CD4-positive, alpha-beta T cell (primary cell): ENCODE results near the gene EIF3L. TPM values are rescaled to one million over a fixed set of nuclear protein-coding genes. Genes with fewer than 3 reads are reported as not detected.

Experiments used
- ATAC-seq: fragments of 200-7000 bp; cut with Tn5 transposase; one replicate; pipeline ENCODE4 v1.10.0; 2022; ENCODE audit warnings: mild to moderate bottlenecking; ENCODE audit not compliant: poor library complexity
- CTCF ChIA-PET: fragments of 350-600 bp; sonication (Branson Sonifier 250); formaldehyde crosslinking; loops from one replicate; lab custom pipeline; 2021; ENCODE audit warnings: antibody characterized with exemption, inconsistent platforms; lab: Charles Lee
- POLR2A ChIA-PET: fragments of 350-600 bp; sonication (Branson Sonifier 250); formaldehyde crosslinking; loops from one replicate; lab custom pipeline; 2021; ENCODE audit warnings: antibody characterized with exemption, inconsistent platforms; lab: Charles Lee
- DNase-seq, 14 experiments: peaks; one replicate each; pipeline ENCODE4 v3.0.0-alpha.2; 2013 to 2020; ENCODE audit warnings: mixed read lengths in 2 of 14
- H3K27ac ChIP-seq, 2 donors: one replicate each; pipeline versions ENCODE4 v1.5.1 to v1.7.0; 2013; ENCODE audit warnings: low read length in 2 of 2, low read depth in 1 of 2, mild to moderate bottlenecking in 1 of 2
- H3K27me3 ChIP-seq, 2 experiments: 1 replicate in 1 of 2; 2 replicates in 1 of 2; pipeline versions ENCODE4 v1.6.1 to v1.7.0; 2013; ENCODE audit warnings: low read length in 2 of 2, control low read depth in 1 of 2, mild to moderate bottlenecking in 1 of 2, moderate library complexity in 1 of 2; ENCODE audit not compliant: insufficient read depth in 2 of 2, control insufficient read depth in 1 of 2
- H3K36me3 ChIP-seq: one replicate; pipeline ENCODE4 v1.6.1; 2013; ENCODE audit warnings: low read length, control low read depth; ENCODE audit not compliant: insufficient read depth
- H3K4me1 ChIP-seq: one replicate; pipeline ENCODE4 v1.6.1; 2013; ENCODE audit warnings: low read length, control low read depth; ENCODE audit not compliant: insufficient read depth
- H3K4me3 ChIP-seq: one replicate; pipeline ENCODE4 v1.5.1; 2013; ENCODE audit warnings: mild to moderate bottlenecking, low read length, moderate library complexity
- H3K9me3 ChIP-seq, 2 experiments: 1 replicate in 1 of 2; 2 replicates in 1 of 2; pipeline versions ENCODE4 v1.6.1 to v1.7.0; 2013; ENCODE audit warnings: low read length in 2 of 2, mild to moderate bottlenecking in 2 of 2, control low read depth in 1 of 2, moderate library complexity in 1 of 2; ENCODE audit not compliant: control insufficient read depth in 1 of 2, insufficient read depth in 1 of 2
- H3K27ac Mint-ChIP-seq: one replicate; pipeline ENCODE4 v1.8.0; 2020; ENCODE audit warnings: mixed read lengths
- H3K27me3 Mint-ChIP-seq: one replicate; pipeline ENCODE4 v1.8.0; 2021; ENCODE audit warnings: mixed read lengths
- H3K36me3 Mint-ChIP-seq: one replicate; pipeline ENCODE4 v1.8.0; 2021; ENCODE audit warnings: low read depth, mixed read lengths
- H3K4me1 Mint-ChIP-seq: one replicate; pipeline ENCODE4 v1.8.0; 2021; ENCODE audit warnings: low read depth, mixed read lengths
- H3K4me3 Mint-ChIP-seq: one replicate; pipeline ENCODE4 v1.8.0; 2020; ENCODE audit warnings: mild to moderate bottlenecking, mixed read lengths
- H3K9me3 Mint-ChIP-seq: one replicate; pipeline ENCODE4 v1.8.0; 2020; ENCODE audit warnings: mixed read lengths
- CTCF ChIP-seq: fragments of 200-600 bp; IDR thresholded peaks from one replicate; pipeline ENCODE4 v1.8.0; 2022; ENCODE audit warnings: antibody characterized with exemption, mild to moderate bottlenecking
- intact Hi-C, 2 experiments: fragments of 100-400 bp; cut with DNase I in 1 of 2; cut with micrococcal nuclease in 1 of 2; formaldehyde crosslinking; loops; one replicate each; pipeline versions ENCODE4 v1.15.1 to v1.9.0; 2023 to 2025; cut with DNase I, micrococcal nuclease
- total RNA-seq, 174 experiments: library from RNA in 2 of 174; stranded (reverse) in 2 of 174; gene quantifications; one replicate each; pipeline ENCODE4 v1.2.3 and lab custom pipeline; 2021 to 2026

EIF3L gene
- total RNA-seq, 2 experiments from 2014 or later = 525 to 541 TPM

GRCh38 chr22:37812869-37813678, 36.1 kb upstream of the EIF3L start:
- no peak for DNase-seq
- H3K27me3 Mint-ChIP-seq = peaks cover 9% of the 10 kb centered on the region
- H3K4me1 Mint-ChIP-seq = peaks cover 8% of the 10 kb centered on the region
- Histone ChIP-seq H3K27ac (no peak overlapping the region), H3K27me3 (peaks cover 12 to 32% of the 10 kb centered on the region in 2 experiments), H3K9me3 (no peaks in the 10 kb centered on the region), H3K4me1 (peaks cover 20% of the 10 kb centered on the region), H3K4me3 (no peak overlapping the region), H3K36me3 (no peaks in the 10 kb centered on the region)
- no peaks in the 10 kb centered on the region for H3K9me3 Mint-ChIP-seq
- ChIA-PET POLR2A (no interaction called here), CTCF (no interaction called here)
- no peak overlapping the region for H3K27ac Mint-ChIP-seq
- no peak overlapping the region for H3K4me3 Mint-ChIP-seq
- TF ChIP-seq CTCF = no peak
- intact Hi-C loops = no loop called here
- no peaks in the 10 kb centered on the region for H3K36me3 Mint-ChIP-seq
- no peak for ATAC-seq

- no peak for DNase-seq
- Mint-ChIP-seq H3K27me3 (peaks cover 20% of the 10 kb centered on the region), H3K4me3 (no peak overlapping the region)
These were observed 33.6 kb upstream of the EIF3L start for GRCh38 chr22:37815593-37815992.

GRCh38 chr22:37816543-37817180, 32.6 kb upstream of the EIF3L start:
- Mint-ChIP-seq H3K4me3 (no peak overlapping the region), H3K4me1 (peaks cover 3% of the 10 kb centered on the region), H3K27ac (no peak overlapping the region), H3K9me3 (no peaks in the 10 kb centered on the region), H3K36me3 (no peaks in the 10 kb centered on the region), H3K27me3 (peaks cover 27% of the 10 kb centered on the region)
- Histone ChIP-seq H3K4me1 (peaks cover 21% of the 10 kb centered on the region), H3K9me3 (no peaks in the 10 kb centered on the region), H3K27me3 (peaks cover 4 to 10% of the 10 kb centered on the region in 2 experiments), H3K4me3 (no peak overlapping the region), H3K27ac (no peak overlapping the region), H3K36me3 (no peaks in the 10 kb centered on the region)
- intact Hi-C loops = loop anchor here (1.0 to 2.0 kb wide), 4 partner anchors 26 to 149 kb away; no protein-coding TSS in a partner anchor
- ChIA-PET POLR2A (no interaction called here), CTCF (interaction anchor here (0.8 to 4.1 kb wide), 9 partner anchors 9 to 148 kb away, joined by 3 to 46 read pairs (median 5); partner anchors contain the start of genes C22orf23, GCAT and POLR2F)
- no peak for ATAC-seq
- no peak for DNase-seq
- TF ChIP-seq CTCF = no peak

More at GRCh38 chr22:37815593-37815992, 33.6 kb upstream of the EIF3L start:
- peaks cover 4 to 12% of the 10 kb centered on the region in 2 experiments for H3K27me3 ChIP-seq
- TF ChIP-seq CTCF = no peak
- no peak overlapping the region for H3K27ac ChIP-seq
- H3K9me3 ChIP-seq = no peaks in the 10 kb centered on the region
- H3K4me1 ChIP-seq = peaks cover 21% of the 10 kb centered on the region
- peaks cover 3% of the 10 kb centered on the region for H3K4me1 Mint-ChIP-seq
- ChIA-PET POLR2A (no interaction called here), CTCF (no interaction called here)
- no peak overlapping the region for H3K4me3 ChIP-seq
- H3K9me3 Mint-ChIP-seq = no peaks in the 10 kb centered on the region
- H3K36me3 ChIP-seq = no peaks in the 10 kb centered on the region
- H3K36me3 Mint-ChIP-seq = no peaks in the 10 kb centered on the region
- no peak overlapping the region for H3K27ac Mint-ChIP-seq
- no peak for ATAC-seq
- intact Hi-C loops = no loop called here
